Measurements from ENCODE around the gene SLC25A40. TPM values are rescaled to one million over a fixed set of nuclear protein-coding genes. Genes with fewer than 3 reads are reported as not detected.
"Not testable (repeated sequence)": the region's sequence is repeated elsewhere in the genome, so short reads cannot be mapped to it uniquely, and the experiment has no call there.

Gene SLC25A40
- total and polyA plus RNA-seq, 7 experiments from 2014 or later: 10.7 to 50.2 (median 25.2) TPM

- Histone ChIP-seq H3K36me3 (ENCODE audit: control insufficient read depth in 2 of 3, insufficient read depth in 3 of 3, low read length in 3 of 3) (peaks cover 0 to 25% (median 0%) of the 10 kb centered on the region in 3 experiments), H3K4me3 (ENCODE audit: low read length) (no peak overlapping the region), H3K4me1 (ENCODE audit: control insufficient read depth in 2 of 2, insufficient read depth in 2 of 2, low read length in 2 of 2) (peaks cover 6 to 13% of the 10 kb centered on the region in 2 donors), H3K9me3 (ENCODE audit: control insufficient read depth in 2 of 3, low read length in 3 of 3) (peaks cover 0 to 7% (median 3%) of the 10 kb centered on the region in 3 experiments), H3K27ac (ENCODE audit: low read depth, low read length) (peak overlapping the region; percentile 82), H3K27me3 (ENCODE audit: control insufficient read depth in 2 of 2, insufficient read depth in 2 of 2, low read length in 2 of 2) (no peaks in the 10 kb centered on the region)
- Mint-ChIP-seq H3K9me3 (peaks cover 0 to 33% (median 16%) of the 10 kb centered on the region in 11 donors), H3K27ac (peak overlapping the region; percentile 0 to 84 (median 44)), H3K4me1 (peaks cover 19 to 51% (median 39%) of the 10 kb centered on the region in 7 donors), H3K27me3 (no peaks in the 10 kb centered on the region), H3K36me3 (peaks cover 0 to 48% (median 35%) of the 10 kb centered on the region in 5 donors), H3K4me3 (peak overlapping the region in 9 of 10 donors; percentile 16 to 96 (median 84))
- ChIA-PET POLR2A (no interaction called here), CTCF (interaction anchor here (2.7 kb wide), 1 partner anchor 13 kb away, joined by 12 read pairs; no protein-coding TSS in a partner anchor)
- ATAC-seq: no peak
- intact Hi-C loops (cut with micrococcal nuclease): loop anchor here (2.0 to 10.0 kb wide), 2 partner anchors 13 to 1731 kb away; no protein-coding TSS in a partner anchor
- no peak for DNase-seq
Observed at GRCh38 chr7:87874066-87874465, 2.1 kb downstream of the SLC25A40 start.

GRCh38 chr7:87873328-87873727 lies 2.8 kb downstream of the SLC25A40 start:
- H3K9me3 Mint-ChIP-seq: peaks cover 0 to 41% (median 16%) of the 10 kb centered on the region in 11 donors

GRCh38 chr7:87872346-87872745 lies 3.8 kb downstream of the SLC25A40 start:
- Mint-ChIP-seq H3K4me3 (peak overlapping the region in 1 of 10 donors; percentile 39), H3K4me1 (peaks cover 19 to 38% (median 29%) of the 10 kb centered on the region in 7 donors), H3K27me3 (no peaks in the 10 kb centered on the region), H3K27ac (peak overlapping the region in 2 of 9 donors; percentile 11 to 24), H3K36me3 (peaks cover under 1 to 61% (median 47%) of the 10 kb centered on the region in 5 donors), H3K9me3 (peaks cover 0 to 49% (median 16%) of the 10 kb centered on the region in 11 donors)
- ChIA-PET POLR2A (no interaction called here), CTCF (no interaction called here)
- H3K27me3 ChIP-seq (ENCODE audit: control insufficient read depth in 2 of 2, insufficient read depth in 2 of 2, low read length in 2 of 2): no peaks in the 10 kb centered on the region
- no peak overlapping the region for H3K4me3 ChIP-seq (ENCODE audit: low read length)
- intact Hi-C loops (cut with micrococcal nuclease): loop anchor here in 1 of 2 donors (10.0 kb wide), 1 partner anchor 1732 kb away; no protein-coding TSS in a partner anchor
- peaks cover 0 to 4% of the 10 kb centered on the region in 2 donors for H3K4me1 ChIP-seq (ENCODE audit: control insufficient read depth in 2 of 2, insufficient read depth in 2 of 2, low read length in 2 of 2)
- peaks cover 0 to 25% (median 0%) of the 10 kb centered on the region in 3 experiments for H3K36me3 ChIP-seq (ENCODE audit: control insufficient read depth in 2 of 3, insufficient read depth in 3 of 3, low read length in 3 of 3)
- ATAC-seq (no peak), DNase-seq (no peak)
- peaks cover 0 to 14% (median 3%) of the 10 kb centered on the region in 3 experiments for H3K9me3 ChIP-seq (ENCODE audit: control insufficient read depth in 2 of 3, low read length in 3 of 3)
- no peak overlapping the region for H3K27ac ChIP-seq (ENCODE audit: low read depth, low read length)

More at GRCh38 chr7:87873328-87873727, 2.8 kb downstream of the SLC25A40 start:
- H3K4me3 ChIP-seq (ENCODE audit: low read length); DNase-seq; H3K27me3 ChIP-seq (ENCODE audit: control insufficient read depth in 2 of 2, insufficient read depth in 2 of 2, low read length in 2 of 2); ATAC-seq; H3K27ac ChIP-seq (ENCODE audit: low read depth, low read length); H3K27me3 Mint-ChIP-seq; H3K9me3 ChIP-seq (ENCODE audit: control insufficient read depth in 2 of 3, low read length in 3 of 3); CTCF ChIA-PET: not testable (repeated sequence)
- peak overlapping the region in 3 of 9 donors; percentile 23 to 78 (median 76) for H3K27ac Mint-ChIP-seq
- peaks cover 0 to 54% (median 38%) of the 10 kb centered on the region in 5 donors for H3K36me3 Mint-ChIP-seq
- POLR2A ChIA-PET: interaction anchor here (0.6 kb wide), 1 partner anchor 32 kb away, joined by 3 read pairs; no protein-coding TSS in a partner anchor
- peaks cover 19 to 48% (median 35%) of the 10 kb centered on the region in 7 donors for H3K4me1 Mint-ChIP-seq
- Histone ChIP-seq H3K36me3 (ENCODE audit: control insufficient read depth in 2 of 3, insufficient read depth in 3 of 3, low read length in 3 of 3) (peaks cover 0 to 25% (median 0%) of the 10 kb centered on the region in 3 experiments), H3K4me1 (ENCODE audit: control insufficient read depth in 2 of 2, insufficient read depth in 2 of 2, low read length in 2 of 2) (peaks cover 3 to 12% of the 10 kb centered on the region in 2 donors)
- peak overlapping the region in 3 of 10 donors; percentile 69 to 96 (median 91) for H3K4me3 Mint-ChIP-seq
- intact Hi-C loops (cut with micrococcal nuclease): loop anchor here in 1 of 2 donors (10.0 kb wide), 1 partner anchor 1731 kb away; no protein-coding TSS in a partner anchor

GRCh38 chr7:87870471-87870870 lies 5.7 kb downstream of the SLC25A40 start:
- H3K9me3 Mint-ChIP-seq: peaks cover 4 to 68% (median 34%) of the 10 kb centered on the region in 11 donors
- H3K4me1 Mint-ChIP-seq: peaks cover 19 to 34% (median 29%) of the 10 kb centered on the region in 7 donors
- Histone ChIP-seq H3K4me3 (ENCODE audit: low read length) (no peak overlapping the region), H3K27me3 (ENCODE audit: control insufficient read depth in 2 of 2, insufficient read depth in 2 of 2, low read length in 2 of 2) (no peaks in the 10 kb centered on the region), H3K27ac (ENCODE audit: low read depth, low read length) (no peak overlapping the region), H3K36me3 (ENCODE audit: control insufficient read depth in 2 of 3, insufficient read depth in 3 of 3, low read length in 3 of 3) (peaks cover 0 to 14% (median 0%) of the 10 kb centered on the region in 3 experiments), H3K4me1 (ENCODE audit: control insufficient read depth in 2 of 2, insufficient read depth in 2 of 2, low read length in 2 of 2) (no peaks in the 10 kb centered on the region), H3K9me3 (ENCODE audit: control insufficient read depth in 2 of 3, low read length in 3 of 3) (peaks cover 0 to 28% (median 3%) of the 10 kb centered on the region in 3 experiments)
- intact Hi-C loops (cut with micrococcal nuclease): loop anchor here in 1 of 2 donors (10.0 kb wide), 1 partner anchor 1734 kb away; no protein-coding TSS in a partner anchor
- peaks cover 11 to 79% (median 61%) of the 10 kb centered on the region in 5 donors for H3K36me3 Mint-ChIP-seq
- CTCF ChIA-PET: no interaction called here
- no peak overlapping the region for H3K4me3 Mint-ChIP-seq
- no peaks in the 10 kb centered on the region for H3K27me3 Mint-ChIP-seq
- DNase-seq (no peak), ATAC-seq (no peak)
- POLR2A ChIA-PET: no interaction called here
- H3K27ac Mint-ChIP-seq: no peak overlapping the region

GRCh38 chr7:87866533-87866932 lies 9.6 kb downstream of the SLC25A40 start:
- intact Hi-C loops (cut with micrococcal nuclease); H3K4me3 ChIP-seq (ENCODE audit: low read length); DNase-seq; H3K27ac ChIP-seq (ENCODE audit: low read depth, low read length); H3K4me1 ChIP-seq (ENCODE audit: control insufficient read depth in 2 of 2, insufficient read depth in 2 of 2, low read length in 2 of 2); H3K27me3 ChIP-seq (ENCODE audit: control insufficient read depth in 2 of 2, insufficient read depth in 2 of 2, low read length in 2 of 2); ATAC-seq; H3K27me3 Mint-ChIP-seq: not testable (repeated sequence)
- Mint-ChIP-seq H3K9me3 (peaks cover 0 to 59% (median 29%) of the 10 kb centered on the region in 11 donors), H3K4me3 (peak overlapping the region in 1 of 10 donors; percentile 13), H3K27ac (peak overlapping the region in 1 of 9 donors; percentile 81), H3K36me3 (peaks cover 11 to 74% (median 64%) of the 10 kb centered on the region in 5 donors), H3K4me1 (peaks cover 0 to 10% (median 8%) of the 10 kb centered on the region in 7 donors)
- POLR2A ChIA-PET: interaction anchor here (0.6 kb wide), 2 partner anchors 9 to 50 kb away, joined by 3 to 4 read pairs; no protein-coding TSS in a partner anchor
- CTCF ChIA-PET: interaction anchor here (0.7 kb wide), 1 partner anchor 91 kb away, joined by 3 read pairs; no protein-coding TSS in a partner anchor
- Histone ChIP-seq H3K9me3 (ENCODE audit: control insufficient read depth in 2 of 3, low read length in 3 of 3) (peaks cover 0 to 28% (median 3%) of the 10 kb centered on the region in 3 experiments), H3K36me3 (ENCODE audit: control insufficient read depth in 2 of 3, insufficient read depth in 3 of 3, low read length in 3 of 3) (peaks cover 0 to 14% (median 0%) of the 10 kb centered on the region in 3 experiments)

DNA sequence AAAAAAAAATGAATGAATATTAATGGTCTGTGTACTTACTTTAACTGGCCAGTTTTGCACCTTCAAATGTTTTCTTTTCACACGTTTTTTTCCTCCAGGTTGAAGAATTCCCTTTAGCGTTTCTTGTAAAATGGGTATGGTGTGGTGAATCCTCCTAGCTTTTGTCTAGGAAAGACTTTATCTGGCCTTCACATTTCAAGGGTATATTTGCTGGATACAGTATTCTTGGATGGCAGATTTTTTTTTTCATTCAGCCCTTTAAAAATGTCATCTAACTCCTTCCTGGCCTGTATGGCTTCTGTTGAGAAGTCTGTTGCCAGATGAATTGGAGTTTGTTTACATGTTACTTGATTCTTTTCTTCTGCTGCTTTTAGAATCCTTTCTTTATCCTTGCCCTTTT lies 10.1 kb downstream of the SLC25A40 start:
- no peaks in the 10 kb centered on the region for H3K27me3 Mint-ChIP-seq
- H3K4me3 Mint-ChIP-seq: no peak overlapping the region
- H3K36me3 ChIP-seq (ENCODE audit: control insufficient read depth in 2 of 3, insufficient read depth in 3 of 3, low read length in 3 of 3): peaks cover 0 to 10% (median 0%) of the 10 kb centered on the region in 3 experiments
- ChIA-PET CTCF (interaction anchor here (0.7 kb wide), 1 partner anchor 91 kb away, joined by 3 read pairs; no protein-coding TSS in a partner anchor), POLR2A (interaction anchor here (0.6 kb wide), 2 partner anchors 16 to 50 kb away, joined by 4 to 5 read pairs; no protein-coding TSS in a partner anchor)
- intact Hi-C loops (cut with micrococcal nuclease): no loop called here
- no peak for DNase-seq
- no peak for ATAC-seq
- peaks cover 11 to 70% (median 59%) of the 10 kb centered on the region in 5 donors for H3K36me3 Mint-ChIP-seq
- peaks cover 0 to 54% (median 27%) of the 10 kb centered on the region in 11 donors for H3K9me3 Mint-ChIP-seq
- H3K27ac Mint-ChIP-seq: no peak overlapping the region
- H3K9me3 ChIP-seq (ENCODE audit: control insufficient read depth in 2 of 3, low read length in 3 of 3): peaks cover 0 to 28% (median 3%) of the 10 kb centered on the region in 3 experiments
- no peaks in the 10 kb centered on the region for H3K4me1 ChIP-seq (ENCODE audit: control insufficient read depth in 2 of 2, insufficient read depth in 2 of 2, low read length in 2 of 2)
- peaks cover 0 to 10% (median 8%) of the 10 kb centered on the region in 7 donors for H3K4me1 Mint-ChIP-seq
- no peak overlapping the region for H3K27ac ChIP-seq (ENCODE audit: low read depth, low read length)
- H3K27me3 ChIP-seq (ENCODE audit: control insufficient read depth in 2 of 2, insufficient read depth in 2 of 2, low read length in 2 of 2): no peaks in the 10 kb centered on the region
- H3K4me3 ChIP-seq (ENCODE audit: low read length): no peak overlapping the region
